GM23338 (cell line): Measurements from ENCODE around the gene MME. TPM values are rescaled to one million over a fixed set of nuclear protein-coding genes. Genes with fewer than 3 reads are reported as not detected.

Experiments
- ATAC-seq: fragments of 200-7000 bp; cut with Tn5 transposase; 3 replicates; pipeline ENCODE4 v1.9.1; 2020
- DNase-seq: peaks from one replicate; pipeline ENCODE4 v3.0.0-alpha.2; 2015; ENCODE audit warnings: low spot score
- H2AFZ ChIP-seq: fragments of 200-600 bp; sonication (generic); 2 replicates; pipeline ENCODE4 v1.8.0; 2016; ENCODE audit warnings: antibody characterized with exemption, mild to moderate bottlenecking, moderate library complexity
- H3F3A ChIP-seq: fragments of 200-600 bp; sonication (generic); replicated peaks from 2 replicates; pipeline ENCODE4 v1.8.0; 2017; ENCODE audit warnings: antibody characterized with exemption, mixed run types, low read depth
- H3K27ac ChIP-seq: fragments of 200-600 bp; sonication (generic); 2 replicates; pipeline ENCODE4 v1.6.1; 2016; ENCODE audit warnings: low read depth
- H3K27me3 ChIP-seq: fragments of 200-600 bp; sonication (generic); 2 replicates; pipeline ENCODE4 v1.8.0; 2016; ENCODE audit warnings: mild to moderate bottlenecking, mixed run types, moderate library complexity; ENCODE audit not compliant: insufficient read depth
- H3K36me3 ChIP-seq: fragments of 200-600 bp; sonication (generic); 2 replicates; pipeline ENCODE4 v1.8.0; 2016; ENCODE audit warnings: mild to moderate bottlenecking; ENCODE audit not compliant: insufficient read depth
- H3K4me1 ChIP-seq: fragments of 200-600 bp; sonication (generic); 2 replicates; pipeline ENCODE4 v1.8.0; 2016; ENCODE audit warnings: mild to moderate bottlenecking, moderate library complexity; ENCODE audit not compliant: insufficient read depth
- H3K4me2 ChIP-seq: fragments of 200-600 bp; sonication (generic); 2 replicates; pipeline ENCODE4 v1.7.1; 2017; ENCODE audit warnings: mixed run types
- H3K4me3 ChIP-seq: fragments of 200-600 bp; sonication (generic); 2 replicates; pipeline ENCODE4 v1.6.1; 2016; ENCODE audit warnings: mixed run types
- H3K79me2 ChIP-seq: fragments of 200-600 bp; sonication (generic); replicated peaks from 2 replicates; pipeline ENCODE4 v1.8.0; 2017; ENCODE audit warnings: mild to moderate bottlenecking; ENCODE audit not compliant: insufficient read depth
- H3K9me2 ChIP-seq: fragments of 200-600 bp; sonication (generic); 2 replicates; pipeline ENCODE4 v1.8.0; 2017; ENCODE audit not compliant: insufficient read depth
- H4K20me1 ChIP-seq: fragments of 200-600 bp; sonication (generic); replicated peaks from 2 replicates; pipeline ENCODE4 v1.8.0; 2017; ENCODE audit warnings: mild to moderate bottlenecking; ENCODE audit not compliant: insufficient read depth
- H3K27ac Mint-ChIP-seq: 2 replicates; pipeline ENCODE4 v1.8.0; 2020; ENCODE audit warnings: inconsistent platforms, mild to moderate bottlenecking, moderate library complexity, mixed read lengths
- H3K27me3 Mint-ChIP-seq: 3 replicates; pipeline ENCODE4 v1.8.0; 2022; ENCODE audit warnings: low read depth, mild to moderate bottlenecking, moderate library complexity, mixed read lengths, inconsistent platforms; ENCODE audit not compliant: insufficient read depth, poor library complexity
- H3K36me3 Mint-ChIP-seq: 3 replicates; pipeline ENCODE4 v1.8.0; 2021; ENCODE audit warnings: low read depth, mild to moderate bottlenecking, inconsistent platforms, moderate library complexity, mixed read lengths
- H3K4me1 Mint-ChIP-seq: 3 replicates; pipeline ENCODE4 v1.8.0; 2020; ENCODE audit warnings: mild to moderate bottlenecking, inconsistent platforms, mixed read lengths
- H3K4me3 Mint-ChIP-seq: 3 replicates; pipeline ENCODE4 v1.8.0; 2021; ENCODE audit warnings: moderate library complexity, mild to moderate bottlenecking, inconsistent platforms, mixed read lengths
- H3K9me3 Mint-ChIP-seq: 3 replicates; pipeline ENCODE4 v1.8.0; 2020; ENCODE audit warnings: moderate library complexity, mild to moderate bottlenecking, inconsistent platforms, mixed read lengths
- CREB1 ChIP-seq: fragments of 250-450 bp; sonication (Bioruptor Pico); IDR thresholded peaks from 2 replicates; pipeline ENCODE4 v1.5.0; 2020; ENCODE audit warnings: low read depth, mild to moderate bottlenecking, moderate library complexity
- EZH2 ChIP-seq: fragments of 200-600 bp; sonication (generic); IDR thresholded peaks from one replicate; pipeline ENCODE4 v1.8.0; 2017; ENCODE audit warnings: antibody characterized with exemption, mild to moderate bottlenecking, low read depth; ENCODE audit not compliant: unreplicated experiment
- EZH2phosphoT487 ChIP-seq: fragments of 200-600 bp; sonication (generic); IDR thresholded peaks from one replicate; pipeline ENCODE4 v1.8.1; 2018; ENCODE audit warnings: antibody characterized with exemption; ENCODE audit not compliant: unreplicated experiment
- JUNB ChIP-seq: IDR thresholded peaks from one replicate; pipeline ENCODE4 v1.6.1; 2016; ENCODE audit warnings: antibody characterized with exemption; ENCODE audit not compliant: unreplicated experiment
- NANOG ChIP-seq: IDR thresholded peaks from 2 replicates; pipeline ENCODE4 v1.6.1; 2016; ENCODE audit warnings: antibody characterized with exemption, borderline replicate concordance
- POLR2AphosphoS5 ChIP-seq: IDR thresholded peaks from 2 replicates; pipeline ENCODE4 v1.6.1; 2016; ENCODE audit warnings: antibody characterized with exemption, low read depth
- STAT1 ChIP-seq: IDR thresholded peaks from one replicate; pipeline ENCODE4 v1.6.1; 2016; ENCODE audit warnings: antibody characterized with exemption; ENCODE audit not compliant: unreplicated experiment
- ZNF114 ChIP-seq: fragments of 250-450 bp; sonication (Bioruptor Pico); IDR thresholded peaks from 2 replicates; pipeline ENCODE4 v1.5.0; 2020; ENCODE audit warnings: mild to moderate bottlenecking, moderate library complexity
- ZNF331 ChIP-seq: fragments of 250-450 bp; sonication (Bioruptor Pico); IDR thresholded peaks from 2 replicates; pipeline ENCODE4 v1.5.0; 2020; ENCODE audit warnings: low read depth, mild to moderate bottlenecking, moderate library complexity
- polyA plus RNA-seq: library from polyadenylated mRNA; unstranded; fragments of >200 nt; fragmentation: Nextera tagmentation; extraction: Ambion mirVana; gene quantifications from 2 replicates; pipeline ENCODE4 v1.2.1, GENCODE V29; 2016
- total RNA-seq: library from RNA; depleted of rRNA; stranded (reverse); fragments of >200 nt; shearing (Covaris generic); gene quantifications from 2 replicates; pipeline ENCODE4 v1.2.3, GENCODE V29; 2014
- TF ChIP-seq, protein P1 (sequence below): fragments of 250-450 bp; sonication (Bioruptor Pico); IDR thresholded peaks from 2 replicates; pipeline ENCODE4 v1.5.0; 2020; ENCODE audit warnings: mild to moderate bottlenecking, moderate library complexity
- TF ChIP-seq, protein P2 (sequence below): IDR thresholded peaks from 2 replicates; pipeline ENCODE4 v1.6.1; 2016; ENCODE audit warnings: antibody characterized with exemption
- TF ChIP-seq, protein P3 (sequence below): IDR thresholded peaks from one replicate; pipeline ENCODE4 v1.6.1; 2018; ENCODE audit warnings: antibody characterized with exemption; ENCODE audit not compliant: unreplicated experiment
- TF ChIP-seq, protein P4 (sequence below), 2 experiments: fragments of 200-600 bp in 1 of 2; sonication (generic) in 1 of 2; conservative IDR thresholded peaks; 2 replicates each; pipeline versions ENCODE4 v1.5.1 to v1.6.1; 2016 to 2017; ENCODE audit warnings: antibody characterized with exemption in 2 of 2, low read depth in 2 of 2, mild to moderate bottlenecking in 2 of 2, moderate library complexity in 1 of 2

Gene MME
- total and polyA plus RNA-seq, 2 experiments from 2014 or later: 15.2 to 76.7 TPM

DNA sequence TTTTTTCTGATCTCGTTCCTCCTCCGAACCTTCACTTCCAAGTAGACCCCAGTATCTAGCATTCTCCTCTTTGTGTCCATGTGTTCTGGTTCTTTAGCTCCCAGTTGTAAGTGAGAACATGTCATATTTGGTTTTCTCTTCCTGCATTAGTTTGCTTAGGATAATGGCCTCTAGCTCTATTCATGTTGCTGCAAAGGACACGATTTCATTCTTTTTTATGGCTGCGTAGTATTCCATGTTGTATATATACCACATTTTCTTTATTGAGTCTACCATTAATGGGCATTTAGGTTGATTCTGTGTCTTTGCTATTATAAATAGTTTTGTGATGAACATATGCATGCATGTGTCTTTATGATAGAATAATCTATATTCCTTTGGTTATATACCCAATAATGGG lies 30.2 kb upstream of the MME start:
- no peak overlapping the region for H3K27ac Mint-ChIP-seq
- Histone ChIP-seq H3K79me2 (no peaks in the 10 kb centered on the region), H3K4me2 (no peak overlapping the region), H3K27ac (no peak overlapping the region), H3K4me3 (no peak overlapping the region), H3K4me1 (no peaks in the 10 kb centered on the region), H3K9me2 (no peaks in the 10 kb centered on the region), H4K20me1 (no peaks in the 10 kb centered on the region), H3K27me3 (no peaks in the 10 kb centered on the region), H3F3A (no peaks in the 10 kb centered on the region), H3K36me3 (peaks cover 6% of the 10 kb centered on the region; the same call in 1 of the 2 replicates), H2AFZ (no peak overlapping the region)
- H3K4me1 Mint-ChIP-seq: no peaks in the 10 kb centered on the region
- peaks cover 1% of the 10 kb centered on the region for H3K27me3 Mint-ChIP-seq
- peaks cover 44% of the 10 kb centered on the region for H3K9me3 Mint-ChIP-seq
- H3K4me3 Mint-ChIP-seq: no peak overlapping the region
- peaks cover 34% of the 10 kb centered on the region for H3K36me3 Mint-ChIP-seq
- TF ChIP-seq NANOG (no peak), ZNF114 (CRISPR knock-in tag) (no peak), STAT1 (no peak), CREB1 (CRISPR knock-in tag) (no peak), ZNF331 (CRISPR knock-in tag) (no peak), POLR2AphosphoS5 (no peak), JUNB (no peak), EZH2 (no peak), EZH2phosphoT487 (no peak)
- TF ChIP-seq, protein P1, sequence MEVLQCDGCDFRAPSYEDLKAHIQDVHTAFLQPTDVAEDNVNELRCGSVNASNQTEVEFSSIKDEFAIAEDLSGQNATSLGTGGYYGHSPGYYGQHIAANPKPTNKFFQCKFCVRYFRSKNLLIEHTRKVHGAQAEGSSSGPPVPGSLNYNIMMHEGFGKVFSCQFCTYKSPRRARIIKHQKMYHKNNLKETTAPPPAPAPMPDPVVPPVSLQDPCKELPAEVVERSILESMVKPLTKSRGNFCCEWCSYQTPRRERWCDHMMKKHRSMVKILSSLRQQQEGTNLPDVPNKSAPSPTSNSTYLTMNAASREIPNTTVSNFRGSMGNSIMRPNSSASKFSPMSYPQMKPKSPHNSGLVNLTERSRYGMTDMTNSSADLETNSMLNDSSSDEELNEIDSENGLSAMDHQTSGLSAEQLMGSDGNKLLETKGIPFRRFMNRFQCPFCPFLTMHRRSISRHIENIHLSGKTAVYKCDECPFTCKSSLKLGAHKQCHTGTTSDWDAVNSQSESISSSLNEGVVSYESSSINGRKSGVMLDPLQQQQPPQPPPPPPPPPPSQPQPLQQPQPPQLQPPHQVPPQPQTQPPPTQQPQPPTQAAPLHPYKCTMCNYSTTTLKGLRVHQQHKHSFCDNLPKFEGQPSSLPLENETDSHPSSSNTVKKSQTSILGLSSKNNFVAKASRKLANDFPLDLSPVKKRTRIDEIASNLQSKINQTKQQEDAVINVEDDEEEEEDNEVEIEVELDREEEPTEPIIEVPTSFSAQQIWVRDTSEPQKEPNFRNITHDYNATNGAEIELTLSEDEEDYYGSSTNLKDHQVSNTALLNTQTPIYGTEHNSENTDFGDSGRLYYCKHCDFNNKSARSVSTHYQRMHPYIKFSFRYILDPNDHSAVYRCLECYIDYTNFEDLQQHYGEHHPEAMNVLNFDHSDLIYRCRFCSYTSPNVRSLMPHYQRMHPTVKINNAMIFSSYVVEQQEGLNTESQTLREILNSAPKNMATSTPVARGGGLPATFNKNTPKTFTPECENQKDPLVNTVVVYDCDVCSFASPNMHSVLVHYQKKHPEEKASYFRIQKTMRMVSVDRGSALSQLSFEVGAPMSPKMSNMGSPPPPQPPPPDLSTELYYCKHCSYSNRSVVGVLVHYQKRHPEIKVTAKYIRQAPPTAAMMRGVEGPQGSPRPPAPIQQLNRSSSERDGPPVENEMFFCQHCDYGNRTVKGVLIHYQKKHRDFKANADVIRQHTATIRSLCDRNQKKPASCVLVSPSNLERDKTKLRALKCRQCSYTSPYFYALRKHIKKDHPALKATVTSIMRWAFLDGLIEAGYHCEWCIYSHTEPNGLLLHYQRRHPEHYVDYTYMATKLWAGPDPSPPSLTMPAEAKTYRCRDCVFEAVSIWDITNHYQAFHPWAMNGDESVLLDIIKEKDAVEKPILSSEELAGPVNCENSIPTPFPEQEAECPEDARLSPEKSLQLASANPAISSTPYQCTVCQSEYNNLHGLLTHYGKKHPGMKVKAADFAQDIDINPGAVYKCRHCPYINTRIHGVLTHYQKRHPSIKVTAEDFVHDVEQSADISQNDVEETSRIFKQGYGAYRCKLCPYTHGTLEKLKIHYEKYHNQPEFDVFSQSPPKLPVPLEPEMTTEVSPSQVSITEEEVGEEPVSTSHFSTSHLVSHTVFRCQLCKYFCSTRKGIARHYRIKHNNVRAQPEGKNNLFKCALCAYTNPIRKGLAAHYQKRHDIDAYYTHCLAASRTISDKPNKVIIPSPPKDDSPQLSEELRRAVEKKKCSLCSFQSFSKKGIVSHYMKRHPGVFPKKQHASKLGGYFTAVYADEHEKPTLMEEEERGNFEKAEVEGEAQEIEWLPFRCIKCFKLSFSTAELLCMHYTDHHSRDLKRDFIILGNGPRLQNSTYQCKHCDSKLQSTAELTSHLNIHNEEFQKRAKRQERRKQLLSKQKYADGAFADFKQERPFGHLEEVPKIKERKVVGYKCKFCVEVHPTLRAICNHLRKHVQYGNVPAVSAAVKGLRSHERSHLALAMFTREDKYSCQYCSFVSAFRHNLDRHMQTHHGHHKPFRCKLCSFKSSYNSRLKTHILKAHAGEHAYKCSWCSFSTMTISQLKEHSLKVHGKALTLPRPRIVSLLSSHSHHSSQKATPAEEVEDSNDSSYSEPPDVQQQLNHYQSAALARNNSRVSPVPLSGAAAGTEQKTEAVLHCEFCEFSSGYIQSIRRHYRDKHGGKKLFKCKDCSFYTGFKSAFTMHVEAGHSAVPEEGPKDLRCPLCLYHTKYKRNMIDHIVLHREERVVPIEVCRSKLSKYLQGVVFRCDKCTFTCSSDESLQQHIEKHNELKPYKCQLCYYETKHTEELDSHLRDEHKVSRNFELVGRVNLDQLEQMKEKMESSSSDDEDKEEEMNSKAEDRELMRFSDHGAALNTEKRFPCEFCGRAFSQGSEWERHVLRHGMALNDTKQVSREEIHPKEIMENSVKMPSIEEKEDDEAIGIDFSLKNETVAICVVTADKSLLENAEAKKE (CRISPR knock-in tag): no peak
- TF ChIP-seq, protein P2, sequence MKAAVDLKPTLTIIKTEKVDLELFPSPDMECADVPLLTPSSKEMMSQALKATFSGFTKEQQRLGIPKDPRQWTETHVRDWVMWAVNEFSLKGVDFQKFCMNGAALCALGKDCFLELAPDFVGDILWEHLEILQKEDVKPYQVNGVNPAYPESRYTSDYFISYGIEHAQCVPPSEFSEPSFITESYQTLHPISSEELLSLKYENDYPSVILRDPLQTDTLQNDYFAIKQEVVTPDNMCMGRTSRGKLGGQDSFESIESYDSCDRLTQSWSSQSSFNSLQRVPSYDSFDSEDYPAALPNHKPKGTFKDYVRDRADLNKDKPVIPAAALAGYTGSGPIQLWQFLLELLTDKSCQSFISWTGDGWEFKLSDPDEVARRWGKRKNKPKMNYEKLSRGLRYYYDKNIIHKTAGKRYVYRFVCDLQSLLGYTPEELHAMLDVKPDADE: no peak
- TF ChIP-seq, protein P3, sequence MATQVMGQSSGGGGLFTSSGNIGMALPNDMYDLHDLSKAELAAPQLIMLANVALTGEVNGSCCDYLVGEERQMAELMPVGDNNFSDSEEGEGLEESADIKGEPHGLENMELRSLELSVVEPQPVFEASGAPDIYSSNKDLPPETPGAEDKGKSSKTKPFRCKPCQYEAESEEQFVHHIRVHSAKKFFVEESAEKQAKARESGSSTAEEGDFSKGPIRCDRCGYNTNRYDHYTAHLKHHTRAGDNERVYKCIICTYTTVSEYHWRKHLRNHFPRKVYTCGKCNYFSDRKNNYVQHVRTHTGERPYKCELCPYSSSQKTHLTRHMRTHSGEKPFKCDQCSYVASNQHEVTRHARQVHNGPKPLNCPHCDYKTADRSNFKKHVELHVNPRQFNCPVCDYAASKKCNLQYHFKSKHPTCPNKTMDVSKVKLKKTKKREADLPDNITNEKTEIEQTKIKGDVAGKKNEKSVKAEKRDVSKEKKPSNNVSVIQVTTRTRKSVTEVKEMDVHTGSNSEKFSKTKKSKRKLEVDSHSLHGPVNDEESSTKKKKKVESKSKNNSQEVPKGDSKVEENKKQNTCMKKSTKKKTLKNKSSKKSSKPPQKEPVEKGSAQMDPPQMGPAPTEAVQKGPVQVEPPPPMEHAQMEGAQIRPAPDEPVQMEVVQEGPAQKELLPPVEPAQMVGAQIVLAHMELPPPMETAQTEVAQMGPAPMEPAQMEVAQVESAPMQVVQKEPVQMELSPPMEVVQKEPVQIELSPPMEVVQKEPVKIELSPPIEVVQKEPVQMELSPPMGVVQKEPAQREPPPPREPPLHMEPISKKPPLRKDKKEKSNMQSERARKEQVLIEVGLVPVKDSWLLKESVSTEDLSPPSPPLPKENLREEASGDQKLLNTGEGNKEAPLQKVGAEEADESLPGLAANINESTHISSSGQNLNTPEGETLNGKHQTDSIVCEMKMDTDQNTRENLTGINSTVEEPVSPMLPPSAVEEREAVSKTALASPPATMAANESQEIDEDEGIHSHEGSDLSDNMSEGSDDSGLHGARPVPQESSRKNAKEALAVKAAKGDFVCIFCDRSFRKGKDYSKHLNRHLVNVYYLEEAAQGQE: no peak
- TF ChIP-seq, protein P4, sequence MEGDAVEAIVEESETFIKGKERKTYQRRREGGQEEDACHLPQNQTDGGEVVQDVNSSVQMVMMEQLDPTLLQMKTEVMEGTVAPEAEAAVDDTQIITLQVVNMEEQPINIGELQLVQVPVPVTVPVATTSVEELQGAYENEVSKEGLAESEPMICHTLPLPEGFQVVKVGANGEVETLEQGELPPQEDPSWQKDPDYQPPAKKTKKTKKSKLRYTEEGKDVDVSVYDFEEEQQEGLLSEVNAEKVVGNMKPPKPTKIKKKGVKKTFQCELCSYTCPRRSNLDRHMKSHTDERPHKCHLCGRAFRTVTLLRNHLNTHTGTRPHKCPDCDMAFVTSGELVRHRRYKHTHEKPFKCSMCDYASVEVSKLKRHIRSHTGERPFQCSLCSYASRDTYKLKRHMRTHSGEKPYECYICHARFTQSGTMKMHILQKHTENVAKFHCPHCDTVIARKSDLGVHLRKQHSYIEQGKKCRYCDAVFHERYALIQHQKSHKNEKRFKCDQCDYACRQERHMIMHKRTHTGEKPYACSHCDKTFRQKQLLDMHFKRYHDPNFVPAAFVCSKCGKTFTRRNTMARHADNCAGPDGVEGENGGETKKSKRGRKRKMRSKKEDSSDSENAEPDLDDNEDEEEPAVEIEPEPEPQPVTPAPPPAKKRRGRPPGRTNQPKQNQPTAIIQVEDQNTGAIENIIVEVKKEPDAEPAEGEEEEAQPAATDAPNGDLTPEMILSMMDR (conservative IDR thresholded peaks at IDR 0.05; ENCODE audit: low read depth in 2 of 2): no peak
- DNase-seq: no peak
- ATAC-seq: no peak
